ENCODE data around the gene CNR1.

Gene CNR1

DNA sequence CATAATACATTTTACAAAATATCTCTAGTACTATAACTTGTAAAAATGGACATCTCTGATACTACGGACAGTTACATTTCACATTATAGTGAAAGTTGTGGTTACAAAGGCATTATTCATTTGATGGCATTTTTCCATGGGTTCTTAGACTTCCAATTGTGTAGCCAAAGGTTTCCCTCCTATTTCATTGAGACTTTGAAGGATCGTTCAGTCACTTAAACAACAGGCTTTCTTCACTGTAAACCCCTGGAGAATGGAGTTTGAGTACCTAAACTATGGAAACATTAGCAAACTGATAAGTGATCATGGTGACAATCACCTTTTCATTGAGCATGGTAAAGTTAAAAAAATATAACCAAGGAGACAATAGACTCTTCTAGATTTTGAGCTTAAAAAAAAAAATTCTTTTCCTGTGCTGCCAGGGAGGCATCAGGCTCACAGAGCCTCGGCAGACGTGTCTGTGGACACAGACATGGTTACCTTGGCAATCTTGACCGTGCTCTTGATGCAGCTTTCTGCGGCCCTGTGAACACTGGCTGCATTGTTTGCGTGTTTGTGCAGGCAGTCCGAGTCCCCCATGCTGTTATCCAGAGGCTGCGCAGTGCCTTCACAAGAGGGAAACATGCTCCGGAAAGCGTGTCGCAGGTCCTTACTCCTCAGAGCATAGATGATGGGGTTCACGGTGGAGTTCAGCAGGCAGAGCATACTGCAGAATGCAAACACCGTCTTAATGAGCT is 22.6 kb downstream of the CNR1 start:
- DNase-seq (ENCODE audit: low read depth), result no peak

DNA sequence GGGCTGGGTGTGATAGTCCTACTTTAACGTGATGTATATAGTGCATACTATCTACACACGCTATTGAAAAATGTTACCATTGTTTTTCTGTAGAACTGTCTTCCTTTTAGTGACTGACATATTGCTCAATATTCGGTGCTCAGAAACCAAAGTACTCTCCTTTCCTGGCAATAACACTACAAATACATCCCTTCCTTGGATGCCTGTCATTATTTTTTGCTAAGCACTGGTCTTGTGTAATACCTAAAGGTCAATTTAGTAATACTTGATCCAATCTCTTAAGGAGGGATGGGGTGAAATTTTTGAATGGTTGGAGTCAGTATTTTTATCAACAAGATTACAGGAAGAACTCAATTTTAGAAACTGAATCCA is 23.9 kb downstream of the CNR1 start:
- DNase-seq (ENCODE audit: low read depth), result no peak

DNA sequence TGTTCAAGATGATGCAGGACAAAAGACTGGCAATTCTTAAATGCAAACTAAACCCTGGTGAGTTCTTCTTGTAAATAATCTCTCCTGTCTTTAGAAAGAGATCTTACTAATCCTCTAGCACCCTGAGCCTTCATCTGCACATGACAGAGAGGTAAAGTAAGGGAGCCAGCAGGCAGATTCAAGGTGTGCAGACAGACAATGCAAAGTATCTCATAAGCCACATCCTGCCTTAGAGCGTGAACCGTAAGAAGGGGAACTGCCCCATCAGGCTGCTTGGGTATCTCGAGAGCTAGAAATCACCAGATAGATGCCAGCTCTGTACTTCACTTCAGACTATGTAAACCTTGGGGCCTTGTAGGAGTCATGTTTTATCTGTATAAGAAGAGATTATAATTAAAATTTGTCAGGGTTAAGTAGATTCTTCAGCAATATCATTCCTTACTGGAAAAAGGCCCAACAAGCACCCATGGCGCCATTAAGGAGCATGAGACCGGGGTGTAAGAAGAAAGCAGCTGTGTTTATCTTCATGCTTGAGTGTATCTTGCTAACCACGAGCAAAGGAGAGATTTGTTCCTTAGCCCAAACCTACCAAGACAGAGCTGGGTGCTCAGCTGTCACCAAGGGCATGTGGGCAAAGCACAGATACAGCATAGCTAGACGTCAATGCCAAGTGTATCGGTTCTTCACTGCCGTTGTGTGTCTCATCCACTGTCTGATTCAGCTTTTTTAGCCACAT is 24.4 kb downstream of the CNR1 start:
- no peak for DNase-seq (ENCODE audit: low read depth)

DNA sequence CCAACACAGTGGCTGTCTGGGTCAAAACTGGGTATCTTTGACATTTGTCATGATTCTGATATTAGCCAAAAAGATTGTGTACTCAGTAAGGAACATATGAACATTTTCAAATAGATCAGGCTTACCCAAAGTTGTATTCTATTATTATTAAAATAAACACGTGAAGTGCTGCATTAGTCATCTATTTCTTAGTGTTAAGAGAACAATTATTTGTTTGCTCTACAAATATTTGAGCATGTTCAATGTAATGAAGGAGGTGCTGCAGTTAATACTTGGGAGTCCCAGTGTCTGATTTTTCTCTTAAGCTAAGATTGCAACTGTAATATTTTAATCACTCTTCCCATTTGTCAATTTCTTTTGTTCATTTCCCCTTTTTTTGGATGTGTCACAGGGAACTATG is 28.2 kb downstream of the CNR1 start:
- DNase-seq (ENCODE audit: low read depth), result no peak

DNA sequence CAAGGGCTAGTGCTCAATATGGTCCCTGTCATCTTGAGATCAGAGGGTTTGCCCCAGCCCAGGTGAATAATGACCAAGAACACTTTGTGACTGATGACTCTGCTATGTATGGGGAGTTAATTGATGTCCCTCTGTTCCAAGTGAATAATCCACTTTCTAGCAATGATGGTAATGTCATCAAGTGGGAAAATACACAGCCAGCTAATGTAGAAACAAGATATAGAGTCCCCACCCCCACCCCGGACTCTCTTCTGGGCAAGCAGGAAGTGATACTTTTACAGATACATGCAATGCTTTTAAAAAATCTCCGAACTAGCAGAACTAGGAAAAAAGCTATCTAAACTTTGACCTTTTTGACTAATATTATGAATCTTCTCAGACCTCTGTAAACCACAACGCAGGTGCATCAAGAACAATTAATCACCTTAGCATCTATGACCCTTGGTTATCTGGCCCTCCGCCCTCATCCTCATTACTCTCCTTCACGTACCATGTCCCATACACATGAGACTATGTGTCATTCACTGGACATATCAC is 30.5 kb downstream of the CNR1 start:
- no peak for DNase-seq (ENCODE audit: low read depth)

DNA sequence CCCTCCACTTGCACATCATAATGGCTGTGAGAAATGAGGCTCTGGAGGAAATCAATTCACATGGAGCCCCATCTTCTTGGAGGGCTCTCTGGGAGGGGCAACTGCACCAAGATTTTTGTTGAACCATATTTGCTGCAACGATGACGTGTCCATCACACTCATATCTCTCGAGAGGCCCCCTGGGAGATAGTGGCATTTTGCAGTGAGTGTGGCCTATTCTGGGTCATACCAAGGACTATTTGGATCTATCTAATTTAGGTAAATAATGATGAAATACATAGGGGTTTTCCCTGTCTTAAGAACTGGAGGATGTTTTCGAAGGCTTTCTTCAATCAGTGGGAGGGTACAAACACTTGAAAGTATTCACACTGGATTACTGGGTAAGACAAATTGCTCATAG is 31.6 kb downstream of the CNR1 start:
- no peak for DNase-seq (ENCODE audit: low read depth)

DNA sequence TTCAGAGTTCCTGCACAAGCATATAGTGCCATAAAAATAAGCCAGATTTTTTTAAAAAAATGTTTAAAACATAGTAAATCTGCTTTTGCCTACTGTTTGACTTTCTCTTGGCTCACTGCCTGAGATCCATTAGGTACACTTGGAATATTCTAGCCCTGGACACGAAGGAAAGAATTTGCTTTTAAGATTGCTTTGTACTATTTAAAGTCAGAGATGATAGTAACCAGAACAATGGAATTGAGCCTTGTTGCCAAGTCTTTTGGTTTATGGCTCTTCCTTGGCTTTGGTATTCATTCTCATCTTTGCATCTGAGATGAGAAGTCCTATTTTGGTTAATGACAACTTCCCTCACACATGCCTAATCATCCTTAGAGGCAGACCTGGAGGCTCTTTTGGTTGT is 32.4 kb downstream of the CNR1 start:
- DNase-seq (ENCODE audit: low read depth), result no peak

DNA sequence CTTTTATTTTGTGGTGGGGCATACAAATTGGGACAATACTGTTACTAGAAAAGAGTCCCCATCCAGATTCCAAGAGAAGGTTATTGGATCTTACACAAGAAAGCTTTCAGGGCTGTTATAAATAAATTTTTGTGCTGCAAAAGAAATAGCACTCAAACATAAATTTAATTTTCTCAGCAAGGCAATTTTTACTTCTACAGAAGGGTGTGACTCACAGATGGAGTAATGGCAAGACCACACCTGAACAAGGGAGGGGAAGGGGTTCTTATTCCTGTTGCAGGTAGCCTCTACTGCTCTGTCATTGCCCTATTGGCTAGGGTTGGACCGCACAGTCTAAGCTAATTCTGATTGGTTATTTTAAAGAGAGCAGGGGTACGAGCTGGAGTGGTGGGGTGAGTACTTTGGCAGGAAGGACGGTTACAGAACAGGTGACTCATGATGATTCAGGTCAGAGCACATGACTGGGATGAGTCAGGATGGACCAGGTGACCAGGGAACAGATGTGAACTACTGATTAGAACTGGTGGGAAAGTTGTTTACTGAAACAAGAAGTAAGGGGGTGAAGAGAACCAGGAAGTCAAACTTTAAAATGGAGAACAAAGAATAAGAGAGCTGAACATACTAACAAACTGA is 41.1 kb downstream of the CNR1 start:
- DNase-seq (ENCODE audit: low read depth), result no peak

DNA sequence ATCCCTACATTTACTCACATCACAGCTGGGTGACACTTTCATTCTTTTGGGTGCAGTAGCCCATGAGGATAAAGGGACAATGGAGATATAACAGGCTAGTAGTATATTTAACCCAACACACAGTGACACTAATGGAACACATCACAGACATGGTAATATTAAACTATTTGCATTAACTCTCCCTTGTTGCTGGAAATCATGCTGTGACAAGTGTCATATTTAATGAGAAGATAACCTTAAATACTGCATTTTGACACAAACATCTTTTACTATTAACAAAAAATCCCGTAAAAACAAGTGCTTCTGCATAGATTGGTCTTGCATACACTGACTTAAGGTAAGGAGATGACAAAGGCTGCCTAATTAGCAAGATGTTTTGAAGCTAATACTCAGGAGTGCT is 45.5 kb downstream of the CNR1 start:
- DNase-seq (ENCODE audit: low read depth), result no peak

DNA sequence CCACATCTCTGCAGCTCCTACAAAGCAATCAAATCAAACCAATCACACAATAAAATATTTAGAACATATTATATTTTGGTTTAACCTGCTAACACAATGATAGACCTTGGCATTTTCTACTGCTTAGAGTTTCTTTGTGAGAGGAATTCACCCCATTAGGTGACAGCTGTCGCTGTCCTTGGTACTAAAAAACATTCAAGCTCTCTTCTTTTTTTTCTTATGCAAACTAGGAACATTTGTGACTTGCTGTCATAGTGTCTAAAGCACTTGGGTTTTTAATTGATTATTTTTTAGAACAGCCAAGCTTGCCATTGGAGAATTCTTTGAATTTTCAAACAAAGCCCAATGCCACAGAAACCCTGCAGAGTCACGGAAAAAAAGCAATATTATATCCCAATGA is 46.4 kb downstream of the CNR1 start:
- no peak for DNase-seq (ENCODE audit: low read depth)

DNA sequence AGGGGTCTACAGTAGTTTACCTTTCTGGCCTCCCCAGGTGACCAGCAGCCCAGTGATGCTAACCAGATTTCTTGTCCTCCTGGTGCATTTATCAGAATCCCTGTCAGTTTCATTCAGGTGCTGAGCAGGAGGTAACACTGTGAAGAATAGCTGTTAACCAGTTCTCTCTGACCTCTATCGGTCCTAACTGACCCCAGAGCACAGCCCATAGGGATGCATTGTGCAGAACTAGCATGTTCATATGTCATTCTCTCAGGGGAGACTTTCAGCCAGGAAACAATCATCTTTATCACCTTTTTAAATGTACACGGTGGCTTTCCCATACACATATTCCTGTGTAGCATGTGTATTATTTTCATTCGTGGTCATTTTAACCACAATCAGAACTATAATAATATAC is 49.9 kb downstream of the CNR1 start:
- no peak for DNase-seq (ENCODE audit: low read depth)

DNA sequence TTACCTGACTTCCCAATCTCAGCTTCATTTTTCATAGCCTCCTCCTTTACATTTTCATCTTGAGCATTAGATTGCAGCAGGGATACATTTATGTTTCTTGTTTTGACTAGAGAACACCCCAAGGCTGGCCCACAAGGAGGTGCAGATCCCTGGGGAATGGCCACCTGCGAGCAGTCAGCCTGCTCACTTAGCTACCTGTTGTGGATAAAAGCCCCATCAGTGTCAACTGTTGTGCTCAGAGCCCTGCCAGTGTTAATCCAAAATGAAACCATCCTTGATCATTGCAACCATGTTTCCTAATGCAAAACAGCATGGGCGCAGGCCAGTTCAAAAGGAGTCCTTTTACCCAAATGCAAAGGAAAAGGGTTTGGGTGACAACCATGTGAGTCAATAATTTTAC is 50.8 kb downstream of the CNR1 start:
- no peak for DNase-seq (ENCODE audit: low read depth)

DNA sequence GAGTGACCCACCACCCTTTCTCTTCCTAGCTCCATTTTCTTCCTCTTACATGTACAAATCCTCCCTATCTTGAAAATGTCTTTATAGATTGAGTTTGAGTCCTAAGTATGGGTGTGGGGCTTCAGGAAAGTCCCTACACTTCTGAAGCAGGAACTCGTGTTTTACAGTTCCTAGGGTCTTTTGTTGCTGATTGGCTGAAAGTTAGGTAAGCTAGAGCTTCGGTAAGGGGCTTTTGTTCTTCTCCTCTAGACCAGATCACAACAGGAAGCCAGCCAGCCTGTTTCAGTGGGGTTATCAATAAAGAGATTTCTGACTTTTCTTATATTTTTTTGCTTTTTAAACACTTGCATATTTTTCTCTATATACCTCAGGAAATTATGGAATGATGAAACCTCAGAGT is 51.3 kb downstream of the CNR1 start:
- no peak for DNase-seq (ENCODE audit: low read depth)

DNA sequence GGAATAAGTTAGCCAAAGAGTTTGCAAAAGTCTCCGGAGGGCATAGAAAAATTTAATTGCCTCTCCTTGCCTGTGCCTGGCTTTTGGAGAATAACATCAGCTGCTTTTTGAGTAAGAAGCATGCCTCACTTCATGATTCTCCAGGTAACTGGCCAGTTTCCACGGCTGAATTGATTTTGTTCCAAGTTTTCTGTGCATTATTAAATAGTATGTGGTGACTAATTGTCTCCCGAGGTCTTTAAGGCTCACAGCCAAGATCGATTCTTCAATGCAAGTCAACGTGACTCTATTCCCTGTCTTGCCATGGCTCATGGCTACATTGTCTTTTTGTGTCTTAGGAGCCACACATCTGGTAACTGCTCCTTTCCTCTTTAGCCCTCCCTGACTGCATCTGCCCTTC is 54.2 kb downstream of the CNR1 start:
- no peak for DNase-seq (ENCODE audit: low read depth)

DNA sequence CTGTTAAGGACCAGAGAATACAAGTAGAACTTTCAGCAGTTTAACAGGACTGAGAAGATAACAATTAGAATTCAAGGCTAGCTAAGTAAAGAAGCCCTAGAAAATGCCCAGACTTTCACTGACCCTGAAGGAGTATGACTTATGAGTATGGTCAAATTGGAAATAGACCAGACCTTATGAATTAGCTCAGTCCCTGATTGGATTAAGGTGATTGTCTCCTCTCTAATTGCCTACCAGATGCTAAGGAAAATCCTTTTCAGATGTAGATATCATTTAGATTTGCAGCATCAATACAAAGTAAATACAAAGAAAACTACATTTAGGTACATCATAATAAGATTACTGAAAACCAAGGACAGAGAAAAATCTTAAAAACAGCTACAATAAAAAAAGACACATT is 58.9 kb downstream of the CNR1 start:
- DNase-seq (ENCODE audit: low read depth), result no peak

DNA sequence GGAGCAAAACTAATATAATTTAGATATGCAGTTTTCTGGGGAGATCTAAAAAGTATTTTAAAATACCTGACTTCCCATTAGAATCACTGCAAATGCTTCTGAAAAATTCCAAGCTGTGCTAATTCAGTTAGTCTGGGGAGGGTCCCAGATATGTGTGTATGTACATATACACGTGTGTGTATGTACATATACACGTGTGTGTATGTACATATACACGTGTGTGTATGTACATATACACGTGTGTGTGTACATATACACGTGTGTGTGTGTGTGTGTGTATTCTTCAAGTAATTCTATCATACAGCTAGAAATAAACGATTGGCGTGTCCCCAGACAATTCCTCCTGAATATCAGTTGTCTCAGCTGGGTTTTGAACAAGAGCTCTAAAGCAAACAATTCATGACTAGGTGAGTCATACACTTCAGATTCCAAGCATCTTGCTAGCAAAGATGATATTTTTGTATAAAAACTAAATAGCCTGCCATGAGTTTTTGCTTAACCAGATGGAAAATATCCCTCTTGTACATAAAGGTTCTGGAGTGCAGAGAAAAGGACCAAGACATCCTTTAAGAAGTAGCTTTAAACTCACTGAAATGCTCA is 60.3 kb downstream of the CNR1 start:
- no peak for DNase-seq (ENCODE audit: low read depth)

All from stromal cell of bone marrow (primary cell).